Mesothelial cell of epicardium (in vitro differentiated cells): Measurements from ENCODE around the gene CHRDL2. TPM values are rescaled to one million over a fixed set of nuclear protein-coding genes. Genes with fewer than 3 reads are reported as not detected.
"Not testable (repeated sequence)": the region's sequence is repeated elsewhere in the genome, so short reads cannot be mapped to it uniquely, and the experiment has no call there.

ENCODE experiments used
- DNase-seq, 2 experiments: peaks; one replicate each; pipeline ENCODE4 v3.0.0; 2021; ENCODE audit warnings: low spot score in 2 of 2; ENCODE audit not compliant: unreplicated experiment in 2 of 2
- H3K27ac Mint-ChIP-seq: 2 replicates; pipeline ENCODE4 v1.8.0; 2021; ENCODE audit warnings: mixed read lengths
- H3K27me3 Mint-ChIP-seq: 2 replicates; pipeline ENCODE4 v1.8.0; 2021; ENCODE audit warnings: low read depth, mixed read lengths
- H3K36me3 Mint-ChIP-seq: 2 replicates; pipeline ENCODE4 v1.8.0; 2021; ENCODE audit warnings: mixed read lengths
- H3K4me1 Mint-ChIP-seq: 2 replicates; pipeline ENCODE4 v1.8.0; 2021; ENCODE audit warnings: mixed read lengths
- H3K4me3 Mint-ChIP-seq: 2 replicates; pipeline ENCODE4 v1.8.0; 2021; ENCODE audit warnings: mild to moderate bottlenecking, moderate library complexity, mixed read lengths
- H3K9me3 Mint-ChIP-seq: 2 replicates; pipeline ENCODE4 v1.8.0; 2021; ENCODE audit warnings: mixed read lengths
- total RNA-seq: library from RNA; stranded (reverse); gene quantifications from 3 replicates; pipeline ENCODE4 v1.2.1, GENCODE V29; 2021
- TF ChIP-seq, protein P1 (sequence below): fragments of 200-600 bp; sonication (generic); IDR thresholded peaks from one replicate; pipeline ENCODE4 v1.5.0; 2021; ENCODE audit warnings: antibody characterized with exemption; ENCODE audit not compliant: unreplicated experiment

The CHRDL2 gene
- total RNA-seq, 1 donor from 2014 or later, result 0.65 TPM

DNA sequence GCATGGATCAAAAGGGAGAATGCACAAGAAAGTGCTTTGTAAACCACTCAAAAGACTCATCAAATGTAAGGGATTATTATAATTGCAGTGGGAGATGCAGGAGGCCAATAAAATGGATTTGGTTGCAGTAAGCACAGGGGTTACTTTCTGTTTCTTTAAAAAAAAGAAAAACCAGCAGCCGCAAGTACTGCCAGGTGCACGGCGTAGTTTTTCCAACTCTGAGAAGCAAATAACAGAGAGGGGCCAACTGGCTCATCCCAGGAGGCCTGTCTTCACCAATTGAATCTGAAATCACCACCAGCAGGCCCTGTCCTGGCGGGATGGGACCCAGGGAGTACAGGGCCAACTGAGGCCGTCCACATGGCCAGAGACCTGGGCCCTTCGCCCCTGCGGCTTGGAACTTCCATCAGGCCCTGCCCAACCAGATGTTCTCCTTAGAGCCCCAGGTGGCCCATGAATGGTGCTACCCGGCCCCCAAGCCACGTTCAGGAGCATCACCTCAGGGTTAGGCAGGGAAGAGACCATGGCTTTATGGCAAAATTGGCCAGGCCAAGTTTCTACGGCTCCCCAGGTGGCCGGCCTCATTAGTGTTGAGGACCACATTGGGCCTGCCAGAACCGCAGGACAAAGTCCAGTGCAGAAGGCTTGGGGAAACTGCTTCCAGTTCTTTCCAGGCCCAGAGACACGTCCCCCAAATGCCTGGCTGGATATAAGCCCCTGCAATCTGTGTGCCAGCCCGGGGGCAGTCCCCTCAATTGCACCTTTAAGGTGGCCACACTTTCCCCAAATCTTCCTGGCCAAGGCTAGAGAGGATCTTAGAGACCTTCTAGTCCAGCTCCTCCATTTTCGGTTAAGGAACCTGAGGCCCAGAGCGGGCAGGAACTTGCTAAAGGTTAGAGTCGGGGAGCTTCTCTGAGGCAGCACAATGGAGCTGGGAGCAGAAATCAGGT, 61.7 kb downstream of the CHRDL2 start:
- no peak overlapping the region for H3K27ac Mint-ChIP-seq
- H3K9me3 Mint-ChIP-seq, result peaks cover under 1% of the 10 kb centered on the region
- H3K4me3 Mint-ChIP-seq, result no peak overlapping the region
- DNase-seq, result no peak
- H3K36me3 Mint-ChIP-seq, result no peaks in the 10 kb centered on the region
- TF ChIP-seq, protein P1, sequence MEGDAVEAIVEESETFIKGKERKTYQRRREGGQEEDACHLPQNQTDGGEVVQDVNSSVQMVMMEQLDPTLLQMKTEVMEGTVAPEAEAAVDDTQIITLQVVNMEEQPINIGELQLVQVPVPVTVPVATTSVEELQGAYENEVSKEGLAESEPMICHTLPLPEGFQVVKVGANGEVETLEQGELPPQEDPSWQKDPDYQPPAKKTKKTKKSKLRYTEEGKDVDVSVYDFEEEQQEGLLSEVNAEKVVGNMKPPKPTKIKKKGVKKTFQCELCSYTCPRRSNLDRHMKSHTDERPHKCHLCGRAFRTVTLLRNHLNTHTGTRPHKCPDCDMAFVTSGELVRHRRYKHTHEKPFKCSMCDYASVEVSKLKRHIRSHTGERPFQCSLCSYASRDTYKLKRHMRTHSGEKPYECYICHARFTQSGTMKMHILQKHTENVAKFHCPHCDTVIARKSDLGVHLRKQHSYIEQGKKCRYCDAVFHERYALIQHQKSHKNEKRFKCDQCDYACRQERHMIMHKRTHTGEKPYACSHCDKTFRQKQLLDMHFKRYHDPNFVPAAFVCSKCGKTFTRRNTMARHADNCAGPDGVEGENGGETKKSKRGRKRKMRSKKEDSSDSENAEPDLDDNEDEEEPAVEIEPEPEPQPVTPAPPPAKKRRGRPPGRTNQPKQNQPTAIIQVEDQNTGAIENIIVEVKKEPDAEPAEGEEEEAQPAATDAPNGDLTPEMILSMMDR, result no peak
- H3K27me3 Mint-ChIP-seq, result no peaks in the 10 kb centered on the region
- H3K4me1 Mint-ChIP-seq, result peaks cover 9% of the 10 kb centered on the region

DNA sequence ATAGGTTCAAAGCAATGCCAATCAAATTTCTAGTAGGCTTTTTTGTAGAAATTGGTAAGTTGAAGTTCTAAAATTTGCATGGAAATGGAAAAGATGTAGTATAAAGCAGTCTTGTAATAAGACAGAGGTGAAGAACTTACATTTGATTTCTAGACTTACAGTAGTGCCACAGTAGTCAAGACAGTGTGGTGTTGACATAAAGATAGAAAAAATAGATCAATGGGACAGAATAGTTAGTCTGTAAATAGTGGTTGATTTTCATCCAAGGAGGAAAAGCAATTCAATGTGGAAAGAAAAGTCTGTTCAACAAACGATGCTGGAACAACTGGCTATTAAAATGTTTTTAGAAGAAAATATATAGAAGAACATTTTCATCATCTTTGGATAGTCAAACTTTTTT, 67.9 kb downstream of the CHRDL2 start:
- Mint-ChIP-seq H3K36me3 (peaks cover 31% of the 10 kb centered on the region), H3K27ac (no peak overlapping the region), H3K4me1 (no peaks in the 10 kb centered on the region), H3K27me3 (no peaks in the 10 kb centered on the region), H3K9me3 (peaks cover 22% of the 10 kb centered on the region), H3K4me3 (no peak overlapping the region)
- TF ChIP-seq, protein P1, result no peak
- no peak for DNase-seq

DNA sequence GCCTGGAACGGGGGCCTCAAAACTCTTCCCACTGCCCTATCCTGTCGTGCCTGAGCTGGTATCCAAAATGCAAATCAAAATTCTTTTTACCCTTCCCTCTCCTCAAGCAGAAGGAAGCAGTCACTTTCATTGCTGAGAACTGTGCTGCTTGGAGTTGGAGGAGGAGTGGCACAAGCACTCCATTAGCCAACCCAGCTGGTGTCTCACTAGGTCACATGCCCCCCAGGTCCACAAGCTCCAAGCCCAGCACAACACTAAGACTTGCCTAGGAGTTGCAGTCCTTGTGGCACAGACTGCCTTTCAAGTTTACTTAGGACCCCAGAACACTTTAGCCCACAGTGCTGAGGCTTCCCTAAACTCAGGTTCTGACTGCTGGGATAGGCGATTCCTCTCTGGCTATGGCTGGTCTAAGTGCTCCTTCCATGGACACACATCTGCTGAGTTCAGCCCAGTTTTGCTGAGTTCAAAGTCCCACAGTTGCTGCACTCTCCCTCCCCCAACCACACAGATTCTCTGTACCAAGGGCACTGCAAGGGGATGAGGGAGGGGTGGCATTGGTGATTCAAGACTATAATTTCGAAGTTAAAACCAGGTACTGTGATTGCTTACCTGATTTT, 68.6 kb downstream of the CHRDL2 start:
- Mint-ChIP-seq H3K4me3 (no peak overlapping the region), H3K9me3 (peaks cover 29% of the 10 kb centered on the region), H3K27ac (no peak overlapping the region), H3K4me1 (no peaks in the 10 kb centered on the region), H3K36me3 (peaks cover 36% of the 10 kb centered on the region), H3K27me3 (no peaks in the 10 kb centered on the region)
- TF ChIP-seq, protein P1, result no peak
- no peak for DNase-seq

DNA sequence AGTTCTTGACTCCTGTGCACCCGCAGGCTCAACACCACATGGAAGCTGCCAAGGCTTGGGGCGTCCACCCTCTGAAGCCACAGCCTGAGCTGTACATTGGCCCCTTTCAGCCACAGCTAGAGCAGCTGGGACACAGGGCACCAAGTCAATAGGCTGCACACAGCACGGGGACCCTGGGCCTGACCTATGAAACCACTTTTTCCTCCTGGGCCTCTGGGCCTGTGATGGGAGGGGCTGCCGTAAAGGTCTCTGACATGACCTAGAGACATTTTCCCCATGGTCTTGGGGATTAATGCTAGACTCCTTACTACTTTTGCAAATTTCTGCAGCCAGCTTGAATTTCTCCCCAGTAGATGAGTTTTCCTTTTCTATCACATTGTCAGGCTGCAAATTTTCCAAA, 72.1 kb downstream of the CHRDL2 start:
- Mint-ChIP-seq H3K9me3 (peaks cover 32% of the 10 kb centered on the region), H3K36me3 (peaks cover 44% of the 10 kb centered on the region)
- not testable (repeated sequence) for H3K4me3 Mint-ChIP-seq, H3K27me3 Mint-ChIP-seq, H3K27ac Mint-ChIP-seq, DNase-seq, H3K4me1 Mint-ChIP-seq

DNA sequence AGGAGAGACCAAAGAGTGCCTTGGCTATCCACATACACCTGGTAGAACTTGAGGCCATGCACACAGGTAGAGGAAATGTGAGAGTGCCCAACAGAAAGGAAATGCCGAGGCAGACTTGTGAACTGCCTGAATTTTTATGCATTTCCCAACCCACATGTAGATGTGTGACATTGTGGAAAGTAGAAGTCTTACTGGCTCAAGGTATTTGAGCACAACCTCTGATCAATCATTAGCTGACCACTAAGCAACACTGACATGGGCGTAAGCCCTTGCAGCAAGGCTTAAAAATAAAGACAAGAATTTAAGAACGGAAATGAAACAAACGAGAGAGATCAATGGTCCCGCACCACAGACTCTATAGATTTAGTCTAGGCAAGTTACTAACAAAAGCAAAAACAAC, 76.2 kb downstream of the CHRDL2 start:
- Mint-ChIP-seq H3K4me1 (no peaks in the 10 kb centered on the region), H3K4me3 (no peak overlapping the region), H3K27me3 (no peaks in the 10 kb centered on the region), H3K9me3 (peaks cover 25% of the 10 kb centered on the region), H3K36me3 (peaks cover 38% of the 10 kb centered on the region), H3K27ac (no peak overlapping the region)
- TF ChIP-seq, protein P1, result no peak
- DNase-seq, result no peak

DNA sequence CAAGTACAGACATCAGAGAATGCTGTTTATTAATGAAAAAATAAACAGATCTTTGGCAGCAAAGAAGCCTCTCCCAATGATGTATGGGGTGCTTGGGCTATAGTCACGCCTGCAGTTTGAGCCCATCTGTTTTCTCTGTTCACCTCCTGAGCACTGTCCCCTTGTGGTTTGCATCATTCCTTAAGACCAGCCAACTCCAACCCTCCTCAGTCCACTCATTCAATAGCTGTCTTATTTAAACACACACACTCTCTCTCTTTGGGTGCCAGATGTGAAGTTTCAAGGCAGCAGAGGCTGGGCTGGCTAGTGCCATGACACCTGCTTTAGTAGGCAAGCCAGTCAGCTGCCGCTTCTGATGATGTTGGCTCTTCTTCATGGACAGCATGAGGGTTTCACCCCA, 80.7 kb downstream of the CHRDL2 start:
- Mint-ChIP-seq H3K27ac (no peak overlapping the region), H3K4me3 (no peak overlapping the region), H3K36me3 (peaks cover 15% of the 10 kb centered on the region), H3K9me3 (peaks cover 4% of the 10 kb centered on the region), H3K4me1 (no peaks in the 10 kb centered on the region), H3K27me3 (no peaks in the 10 kb centered on the region)
- TF ChIP-seq, protein P1, result no peak
- no peak for DNase-seq
